Activated naive CD8-positive, alpha-beta T cell treated with anti-CD3 and anti-CD28 coated beads, Interleukin-2, amount 50 U/mL, for 16 hours (primary cell): ENCODE data around the gene BAZ2B.

Experiments used
- DNase-seq: peaks from one replicate; pipeline ENCODE4 v3.0.0-alpha.2; 2020; ENCODE audit warnings: low read depth, low spot score

Gene BAZ2B

GRCh38 chr2:159617100-159617499 is 752 bp upstream of the BAZ2B start:
- DNase-seq: no peak

DNA sequence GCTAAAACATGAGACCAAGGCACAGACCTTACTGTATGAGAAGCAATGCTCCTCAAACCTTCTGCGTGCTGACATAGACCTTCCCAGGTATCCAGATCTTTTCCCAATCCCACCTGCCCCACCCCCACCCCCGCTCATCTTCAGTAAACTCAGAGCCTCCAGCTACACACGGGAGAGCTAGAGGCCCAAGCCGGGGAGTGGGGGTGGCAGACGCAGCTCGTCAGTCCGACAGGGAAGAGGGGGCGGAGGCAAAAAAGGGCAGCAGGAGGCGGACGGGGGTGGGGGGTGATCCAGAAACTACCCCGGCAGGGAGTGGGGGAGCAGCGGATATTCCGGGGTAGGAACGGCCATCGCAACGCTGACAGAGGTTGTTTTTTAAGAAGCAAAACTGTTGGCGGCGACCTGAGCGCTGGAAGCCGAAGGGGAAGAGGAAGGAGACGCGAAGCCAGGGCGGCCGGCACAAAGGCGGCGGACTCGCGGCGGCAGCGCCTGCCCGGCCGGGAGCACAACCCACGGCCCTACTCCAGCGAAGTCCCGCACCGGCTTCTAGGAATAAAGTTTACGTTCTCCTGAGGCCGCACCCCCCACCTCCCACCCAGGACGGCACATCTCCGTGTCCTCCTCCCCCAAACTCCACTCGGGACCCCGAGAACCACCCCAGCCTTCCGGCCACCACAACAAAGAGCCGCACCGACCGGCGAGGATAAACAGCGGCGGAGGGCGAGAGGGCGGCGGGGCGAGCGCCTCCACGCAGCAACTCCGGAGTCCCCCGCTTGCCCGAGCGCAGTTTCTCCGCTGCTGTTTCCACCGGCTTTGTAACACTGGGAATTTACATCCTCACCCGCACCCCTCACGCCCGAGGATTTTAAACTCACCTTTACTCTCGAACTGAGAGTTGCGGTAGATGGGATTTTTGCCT is 722 bp downstream of the BAZ2B start:
- DNase-seq: no peak

GRCh38 chr2:159614534-159615366 is 1.6 kb downstream of the BAZ2B start:
- DNase-seq: no peak

DNA sequence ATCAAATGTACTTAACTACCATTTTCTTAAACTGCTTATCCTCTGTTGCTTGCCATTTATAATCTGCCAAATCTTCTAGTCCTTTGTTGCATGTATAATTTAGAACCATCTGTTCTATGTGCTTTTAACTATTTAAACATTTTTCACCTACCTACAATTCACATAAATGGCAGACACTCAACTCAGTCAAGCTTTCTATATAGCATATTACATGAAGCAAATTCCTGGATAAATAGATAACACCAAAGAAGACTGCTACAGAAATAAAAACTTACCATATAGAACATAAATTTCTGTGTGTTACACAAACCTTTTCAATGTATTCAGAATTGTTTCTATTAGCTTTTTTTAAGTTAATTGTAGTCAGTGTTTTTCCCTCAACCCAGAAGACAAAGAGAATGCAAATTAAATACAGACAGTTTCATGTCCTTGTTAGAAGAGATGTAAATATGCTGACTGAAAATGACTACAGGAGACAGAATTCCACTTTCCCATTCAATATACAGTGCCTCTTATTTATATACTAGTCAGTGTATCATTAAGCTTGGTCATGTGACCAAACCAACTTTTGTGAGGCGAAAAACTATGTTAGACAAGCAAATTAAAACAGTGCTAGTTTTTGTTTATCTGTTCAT is 2.6 kb downstream of the BAZ2B start:
- DNase-seq: no peak

DNA sequence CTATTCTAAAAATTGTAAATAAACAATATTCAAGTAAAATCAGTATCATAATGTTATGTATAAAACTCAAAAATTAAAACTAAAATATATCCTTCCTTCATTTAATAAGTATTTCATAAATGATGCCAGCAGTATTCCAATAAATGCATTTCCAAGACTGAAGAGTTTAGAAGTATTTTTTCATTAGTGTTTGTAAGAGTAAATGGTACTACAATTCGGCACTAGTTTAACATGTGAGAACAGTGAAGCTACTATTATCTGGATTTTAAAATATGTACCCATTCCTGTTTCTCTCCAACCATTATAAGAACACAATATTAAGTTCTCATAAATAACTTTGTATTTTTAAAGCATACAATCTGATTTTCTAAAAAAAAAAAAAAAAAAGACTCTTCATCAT is 3.3 kb downstream of the BAZ2B start:
- DNase-seq: no peak

GRCh38 chr2:159612255-159612901 is 4.0 kb downstream of the BAZ2B start:
- DNase-seq: no peak

DNA sequence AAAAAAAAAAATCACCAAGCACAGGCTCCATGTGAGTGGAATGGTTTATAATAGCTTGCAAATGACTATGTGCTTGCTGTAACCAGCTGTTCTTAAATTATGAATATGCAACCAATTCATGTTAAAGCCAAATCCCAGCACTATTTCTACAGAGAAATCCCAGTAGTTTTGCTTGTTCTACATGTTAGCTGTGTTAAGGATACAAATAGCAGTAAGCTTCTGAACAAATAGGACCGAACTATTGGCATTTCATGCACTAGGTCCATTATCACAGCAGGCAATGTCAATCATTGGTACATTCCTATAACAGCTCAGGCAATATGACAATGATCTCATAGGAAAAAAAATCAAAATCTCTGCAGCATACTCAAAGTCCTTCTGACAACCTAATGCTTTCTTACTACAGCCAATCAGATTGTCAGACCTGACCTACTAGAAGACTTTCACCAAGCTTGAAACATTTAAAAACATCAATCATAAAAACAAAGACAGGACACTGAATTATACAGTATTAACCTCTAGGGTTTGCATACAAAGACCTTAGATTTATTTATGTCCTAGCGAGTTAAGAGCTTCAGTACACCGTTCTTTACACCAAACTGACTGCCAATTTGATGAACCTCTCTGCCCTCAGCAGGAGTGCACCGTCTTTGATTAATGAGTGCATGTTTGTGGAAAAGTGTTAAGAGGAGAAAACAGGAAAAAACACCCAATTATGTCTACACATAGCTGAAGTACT is 6.4 kb downstream of the BAZ2B start:
- DNase-seq: no peak

- no peak for DNase-seq
Measured at GRCh38 chr2:159608723-159609308, 7.5 kb downstream of the BAZ2B start.

- DNase-seq: no peak
Measured at GRCh38 chr2:159608108-159608507, 8.2 kb downstream of the BAZ2B start.

GRCh38 chr2:159606287-159606686 is 10.1 kb downstream of the BAZ2B start:
- no peak for DNase-seq

GRCh38 chr2:159605441-159606178 is 10.7 kb downstream of the BAZ2B start:
- no peak for DNase-seq

- no peak for DNase-seq
Measured at GRCh38 chr2:159604159-159604558, 12.2 kb downstream of the BAZ2B start.

DNA sequence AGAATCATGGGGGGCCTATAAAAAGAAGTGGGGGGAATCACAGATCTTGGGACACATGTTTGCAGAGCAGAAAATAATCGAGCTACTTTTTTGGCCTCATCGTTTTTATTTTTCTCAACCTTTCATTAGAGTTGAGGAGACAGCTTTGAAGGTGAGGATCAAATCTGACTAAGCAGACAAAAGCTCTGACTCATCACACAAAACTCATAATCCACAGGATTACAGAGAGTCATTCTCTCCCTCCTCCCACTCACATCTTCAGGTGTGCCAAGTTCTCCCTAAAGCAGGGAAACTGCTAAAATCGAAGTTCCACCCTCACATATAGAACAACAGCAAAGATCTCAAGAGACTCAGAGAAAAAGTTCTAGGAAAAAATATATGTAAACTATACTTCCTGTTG is 15.6 kb downstream of the BAZ2B start:
- no peak for DNase-seq

DNA sequence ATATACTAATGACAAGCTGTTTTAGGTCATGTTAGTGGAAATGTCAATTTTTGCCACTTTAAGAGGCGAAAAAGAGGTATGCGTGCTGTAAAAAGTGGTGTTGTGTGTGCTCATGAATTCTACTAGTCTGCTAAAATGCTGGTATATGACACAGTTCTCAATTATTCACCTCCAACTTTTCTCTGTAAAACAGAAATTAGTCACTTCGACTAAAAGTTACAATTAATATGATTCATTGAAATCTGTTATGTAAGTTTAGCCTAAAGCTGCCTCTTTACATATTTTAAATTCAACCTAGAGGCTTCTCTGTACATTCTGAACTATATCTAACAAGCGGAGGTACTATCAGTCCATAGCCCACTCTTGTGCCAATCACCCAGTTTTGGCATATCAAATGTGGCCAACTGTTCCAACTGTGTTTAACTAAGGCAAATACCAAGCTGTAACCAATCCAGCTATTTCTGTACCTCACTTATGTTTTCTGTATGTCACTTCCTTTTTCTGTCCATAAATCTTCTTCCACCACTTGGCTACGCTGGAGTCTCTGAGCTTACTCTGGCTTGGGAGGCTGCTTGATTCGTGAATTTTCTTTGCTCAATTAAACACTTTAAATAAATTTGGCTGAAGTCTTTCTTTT is 20.8 kb downstream of the BAZ2B start:
- no peak for DNase-seq

DNA sequence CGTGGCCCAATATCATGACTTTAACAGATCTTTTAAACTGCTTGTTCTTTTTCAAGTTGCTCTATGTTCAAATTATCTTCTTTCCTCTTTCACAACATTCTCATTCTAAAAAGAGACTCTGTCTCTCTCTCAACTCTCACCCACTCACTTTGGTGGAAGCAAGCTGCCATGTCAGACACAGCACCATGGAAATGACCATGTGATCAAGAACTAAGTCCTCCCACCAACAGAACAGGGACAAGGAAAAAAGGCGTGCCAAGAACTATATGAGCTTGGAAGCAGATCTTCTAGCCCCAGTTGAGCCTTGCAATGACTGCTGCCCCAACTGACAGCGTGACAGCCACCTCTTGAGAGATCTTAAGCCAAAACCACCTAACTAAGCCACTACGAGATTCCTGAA is 23.9 kb downstream of the BAZ2B start:
- no peak for DNase-seq

- no peak for DNase-seq
Measured at GRCh38 chr2:159591221-159591620, 25.1 kb downstream of the BAZ2B start.

- no peak for DNase-seq
Measured at GRCh38 chr2:159589286-159589685, 27.1 kb downstream of the BAZ2B start.

- DNase-seq: no peak
Measured at GRCh38 chr2:159586034-159586433, 30.3 kb downstream of the BAZ2B start.

DNA sequence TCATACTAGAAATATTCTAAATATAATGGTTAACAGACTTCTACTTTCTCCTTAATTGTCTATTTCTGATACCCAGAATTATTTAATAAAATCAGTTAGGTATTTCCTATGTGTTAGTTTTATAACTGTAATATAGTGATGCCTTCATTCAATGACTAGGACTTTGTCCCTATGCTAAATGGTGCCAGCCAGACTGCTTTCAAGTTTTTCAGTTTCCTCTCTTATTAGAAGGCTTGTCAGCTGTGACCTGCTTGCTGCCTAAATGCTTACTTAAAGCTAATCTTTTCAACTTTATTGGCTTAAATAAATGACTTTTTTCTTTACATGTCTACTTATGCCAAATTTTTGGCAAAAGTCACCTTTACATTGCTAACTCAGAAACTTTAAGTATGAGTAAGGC is 30.7 kb downstream of the BAZ2B start:
- no peak for DNase-seq
